Left renal pelvis (tissue), 4 donors: ENCODE data around the gene OXCT1. TPM values are rescaled to one million over a fixed set of nuclear protein-coding genes. Genes with fewer than 3 reads are reported as not detected.
"Not testable (repeated sequence)": the region's sequence is repeated elsewhere in the genome, so short reads cannot be mapped to it uniquely, and the experiment has no call there.

ENCODE experiments used
- DNase-seq, 4 donors: peaks; one replicate each; pipeline ENCODE4 v3.0.0-alpha.2; 2013; ENCODE audit warnings: low read depth in 4 of 4, low spot score in 3 of 4
- polyA plus RNA-seq, 4 donors: library from polyadenylated mRNA; unstranded; fragments of 120-200 nt; gene quantifications; one replicate each; pipeline ENCODE4 v1.2.1, GENCODE V29; 2013; ENCODE audit not compliant: insufficient read length in 4 of 4

OXCT1 gene
- polyA plus RNA-seq, 4 donors, result 27.5 to 57.8 (median 53.4) TPM

GRCh38 chr5:41787265-41787664, 83.0 kb downstream of the OXCT1 start:
- no peak for DNase-seq

GRCh38 chr5:41785061-41785460, 85.2 kb downstream of the OXCT1 start:
- no peak for DNase-seq

GRCh38 chr5:41778410-41778809, 91.8 kb downstream of the OXCT1 start:
- DNase-seq, result no peak

DNA sequence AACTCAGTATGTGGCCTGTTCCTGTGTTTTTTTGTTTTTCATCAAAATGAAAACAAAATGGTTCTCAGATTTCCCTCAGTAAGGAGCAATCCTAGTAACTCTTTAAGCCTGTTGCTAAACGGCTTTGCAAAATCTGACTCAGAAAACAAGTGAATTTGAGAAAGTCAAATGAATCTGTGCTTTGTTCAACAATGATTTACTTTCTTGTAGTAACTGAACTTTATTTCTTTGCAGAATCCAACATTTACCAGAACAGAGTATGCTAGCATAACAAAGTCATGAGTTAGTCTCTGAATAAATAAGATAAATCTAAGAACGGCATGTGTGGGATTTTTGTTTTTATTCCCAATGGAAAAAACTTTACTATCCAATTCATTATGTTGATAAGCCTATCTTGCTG, 93.8 kb downstream of the OXCT1 start:
- DNase-seq, result no peak

- no peak for DNase-seq
Observed at GRCh38 chr5:41773799-41774198, 96.4 kb downstream of the OXCT1 start.

DNA sequence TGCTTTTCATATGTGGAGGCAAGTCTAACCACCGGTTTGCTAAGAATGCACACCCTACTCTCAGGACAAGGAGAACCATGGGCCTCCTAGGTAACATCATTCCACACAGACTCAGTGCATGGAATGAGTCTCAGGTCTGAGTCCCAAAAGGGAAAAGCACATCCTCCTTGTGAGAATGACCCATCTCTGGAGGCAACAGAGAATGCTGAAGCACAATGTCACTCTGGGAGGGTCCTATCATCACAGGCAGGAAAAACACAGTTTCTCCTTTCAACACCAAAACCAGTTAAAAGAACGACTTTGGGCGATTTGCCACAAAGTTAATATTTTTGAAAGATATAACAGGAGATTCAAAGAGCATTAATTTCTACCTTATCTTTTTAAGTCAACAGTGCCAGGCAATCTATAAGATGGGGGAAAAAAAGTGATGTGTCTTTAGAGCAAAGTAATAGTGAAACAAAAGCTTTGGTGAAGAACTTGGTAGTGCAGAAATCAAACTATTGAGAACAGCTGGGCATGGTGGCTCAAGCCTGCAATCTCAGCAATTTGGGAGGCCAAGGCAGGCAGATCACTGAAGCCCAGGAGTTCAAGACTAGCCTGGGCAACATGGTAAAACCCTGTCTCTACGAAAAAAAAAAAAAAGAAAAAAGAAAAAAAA, 97.3 kb downstream of the OXCT1 start:
- DNase-seq, result no peak

DNA sequence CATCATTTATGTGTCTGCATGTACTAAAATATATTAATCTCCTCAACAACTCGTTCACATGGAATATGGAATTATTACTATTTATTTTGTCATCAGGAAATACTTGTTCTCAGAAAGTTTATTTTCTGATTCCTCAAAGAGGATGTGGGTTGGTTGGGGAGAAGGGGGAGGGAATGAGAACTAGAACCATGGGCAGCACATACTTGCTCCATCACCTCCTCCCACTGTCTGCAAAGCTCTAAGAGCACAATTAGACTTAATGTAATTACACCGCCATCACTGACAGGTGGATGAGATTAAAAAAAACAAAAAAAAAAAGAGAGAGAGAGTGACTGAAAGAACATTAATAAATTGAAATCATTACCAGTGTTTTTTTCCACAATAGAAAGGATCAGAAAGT, 98.2 kb downstream of the OXCT1 start:
- DNase-seq, result no peak

- no peak for DNase-seq
Observed at GRCh38 chr5:41770799-41771198, 99.4 kb downstream of the OXCT1 start.

GRCh38 chr5:41768692-41769091, 101.5 kb downstream of the OXCT1 start:
- no peak for DNase-seq

- no peak for DNase-seq
Observed at GRCh38 chr5:41764650-41765049, 105.6 kb downstream of the OXCT1 start.

GRCh38 chr5:41763574-41763973, 106.7 kb downstream of the OXCT1 start:
- DNase-seq, result no peak

GRCh38 chr5:41763081-41763480, 107.1 kb downstream of the OXCT1 start:
- no peak for DNase-seq

- no peak for DNase-seq
Observed at GRCh38 chr5:41762426-41762825, 107.8 kb downstream of the OXCT1 start.

DNA sequence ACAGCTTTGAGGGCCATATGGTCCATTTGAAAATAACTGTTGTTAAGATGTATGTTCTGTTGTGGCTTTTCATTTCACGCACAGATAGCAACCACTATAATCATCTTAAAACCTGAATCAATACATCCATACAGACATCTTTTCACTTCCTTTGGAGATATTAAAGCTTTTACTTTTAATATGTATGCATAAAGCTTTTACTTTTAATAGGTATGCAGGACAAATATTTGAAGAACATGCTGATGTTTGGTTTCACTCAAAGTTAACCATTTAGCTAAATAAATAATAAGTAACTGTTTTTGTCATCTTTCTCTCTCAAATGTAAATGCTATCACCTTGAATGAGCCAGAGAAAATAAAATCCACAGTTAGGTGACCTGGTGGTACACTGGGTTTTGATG, 108.6 kb downstream of the OXCT1 start:
- DNase-seq, result no peak

DNA sequence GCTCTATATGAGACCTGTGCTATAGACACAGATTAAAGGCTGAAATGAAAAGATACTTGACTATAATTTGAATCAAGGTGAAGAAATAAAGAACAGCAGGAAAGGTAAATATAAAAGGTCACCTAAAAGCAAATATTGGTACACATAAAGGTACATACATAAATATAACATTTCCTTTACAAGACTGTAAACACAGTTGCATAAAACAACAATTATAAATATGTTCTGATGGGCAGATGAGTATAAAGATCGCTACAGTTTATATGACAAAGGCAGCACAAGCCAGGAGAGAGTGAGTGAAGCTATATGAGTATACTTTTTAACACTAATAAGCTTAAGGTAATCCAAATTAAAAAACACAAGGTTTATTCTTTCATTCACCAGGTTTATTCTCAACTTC, 114.5 kb downstream of the OXCT1 start:
- no peak for DNase-seq

GRCh38 chr5:41754857-41755256, 115.4 kb downstream of the OXCT1 start:
- DNase-seq, result no peak

DNA sequence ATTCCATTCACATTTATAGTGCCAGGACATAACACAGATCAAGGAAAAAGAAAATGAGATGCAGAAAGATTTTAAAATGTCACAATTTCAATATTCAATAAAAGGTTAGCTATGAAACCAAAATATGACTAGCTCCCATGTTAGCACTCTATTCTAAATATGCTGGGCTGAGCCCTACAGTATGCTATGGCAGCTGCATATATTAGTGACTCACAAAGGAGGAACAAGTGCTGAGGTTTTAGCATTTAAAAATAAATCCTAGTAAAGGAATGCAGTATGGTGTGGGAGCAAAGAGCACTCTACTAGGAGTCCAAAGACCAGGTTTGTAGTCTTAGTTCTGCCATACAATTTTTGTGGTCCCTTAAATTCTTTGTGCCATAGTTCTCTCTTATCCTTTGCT, 118.4 kb downstream of the OXCT1 start:
- no peak for DNase-seq

DNA sequence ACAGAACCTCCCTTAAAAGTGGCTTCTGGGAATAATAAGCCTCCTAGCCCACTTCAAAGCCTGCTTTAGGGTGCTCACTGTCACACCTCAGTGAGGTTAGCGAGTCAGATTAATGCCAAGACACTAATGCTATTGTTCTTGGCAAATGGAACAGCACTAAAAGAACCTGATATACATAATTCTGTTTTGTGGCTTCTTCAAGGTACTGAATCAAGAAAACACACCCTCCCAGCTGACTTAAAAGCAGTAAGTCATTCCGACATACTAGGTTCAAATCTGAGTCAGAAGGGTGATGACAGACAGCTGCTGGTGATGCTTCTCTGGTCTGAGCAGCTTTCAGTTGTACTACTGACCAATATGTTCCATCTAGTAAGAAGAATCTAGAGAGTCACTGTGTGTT, 121.6 kb downstream of the OXCT1 start:
- DNase-seq, result no peak

DNA sequence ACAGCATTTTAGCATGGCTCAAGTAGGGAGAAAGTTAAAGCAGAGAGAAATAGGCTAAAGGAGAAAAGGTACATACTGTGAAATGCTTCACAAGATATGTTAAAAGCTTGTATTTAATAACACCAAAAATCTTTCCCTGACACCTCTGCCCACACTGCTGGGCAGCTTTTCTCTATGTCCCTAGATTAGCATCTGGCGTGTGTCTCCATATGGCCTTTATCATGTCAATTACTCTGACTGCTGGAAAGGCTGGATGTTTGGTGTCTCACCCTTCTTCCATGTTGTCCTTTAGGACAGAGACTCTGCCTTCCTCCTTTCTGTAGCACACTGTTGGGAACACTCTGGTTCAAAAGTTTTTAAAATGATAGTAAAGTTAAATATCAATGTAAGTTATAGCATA, 122.5 kb downstream of the OXCT1 start:
- DNase-seq, result no peak

GRCh38 chr5:41747301-41747700, 122.9 kb downstream of the OXCT1 start:
- no peak for DNase-seq

DNA sequence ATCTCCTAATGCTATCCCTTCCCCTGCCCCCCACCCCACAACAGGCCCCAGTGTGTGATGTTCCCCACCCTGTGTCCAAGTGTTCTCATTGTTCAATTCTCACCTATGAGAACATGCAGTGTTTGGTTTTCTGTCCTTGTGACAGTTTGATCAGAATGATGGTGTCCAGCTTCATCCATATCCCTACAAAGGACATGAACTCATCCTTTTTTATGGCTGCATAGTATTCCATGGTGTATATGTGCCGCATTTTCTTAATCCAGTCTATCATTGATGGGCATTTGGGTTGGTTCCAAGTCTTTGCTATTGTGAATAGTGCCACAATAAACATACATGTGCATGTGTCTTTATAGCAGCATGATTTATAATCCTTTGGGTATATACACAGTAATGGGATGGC, 127.6 kb downstream of the OXCT1 start:
- not testable (repeated sequence) for DNase-seq

GRCh38 chr5:41738710-41739354, 131.4 kb downstream of the OXCT1 start:
- DNase-seq, result no peak

DNA sequence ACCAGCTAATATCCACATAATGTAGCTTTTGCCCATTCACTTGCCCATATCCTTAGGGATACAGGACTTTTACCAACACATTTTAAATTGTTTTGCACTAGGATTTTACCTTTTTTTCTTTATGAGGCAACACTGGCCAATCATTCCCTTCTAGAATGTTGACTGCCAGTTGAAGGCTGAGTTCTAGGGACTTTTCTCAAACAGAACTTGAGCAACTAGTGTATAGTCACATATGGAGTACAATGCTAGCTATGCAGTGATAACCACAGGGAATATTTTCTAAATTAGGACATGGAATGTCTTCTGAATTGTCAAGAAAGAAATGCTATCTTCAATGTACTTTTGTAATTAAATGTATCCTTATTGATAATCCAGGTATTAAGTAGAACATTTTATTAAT, 133.6 kb downstream of the OXCT1 start:
- no peak for DNase-seq
